Activated CD8-positive, alpha-beta memory T cell treated with anti-CD3 and anti-CD28 coated beads, Interleukin-2, amount 50 U/mL, for 1 hour (primary cell): Measurements from ENCODE around the gene PIGU.
"Not testable (repeated sequence)": the region's sequence is repeated elsewhere in the genome, so short reads cannot be mapped to it uniquely, and the experiment has no call there.

Experiments used
- DNase-seq: peaks from one replicate; pipeline ENCODE4 v3.0.0-alpha.2; 2020; ENCODE audit errors: extremely low read depth

Gene PIGU

DNA sequence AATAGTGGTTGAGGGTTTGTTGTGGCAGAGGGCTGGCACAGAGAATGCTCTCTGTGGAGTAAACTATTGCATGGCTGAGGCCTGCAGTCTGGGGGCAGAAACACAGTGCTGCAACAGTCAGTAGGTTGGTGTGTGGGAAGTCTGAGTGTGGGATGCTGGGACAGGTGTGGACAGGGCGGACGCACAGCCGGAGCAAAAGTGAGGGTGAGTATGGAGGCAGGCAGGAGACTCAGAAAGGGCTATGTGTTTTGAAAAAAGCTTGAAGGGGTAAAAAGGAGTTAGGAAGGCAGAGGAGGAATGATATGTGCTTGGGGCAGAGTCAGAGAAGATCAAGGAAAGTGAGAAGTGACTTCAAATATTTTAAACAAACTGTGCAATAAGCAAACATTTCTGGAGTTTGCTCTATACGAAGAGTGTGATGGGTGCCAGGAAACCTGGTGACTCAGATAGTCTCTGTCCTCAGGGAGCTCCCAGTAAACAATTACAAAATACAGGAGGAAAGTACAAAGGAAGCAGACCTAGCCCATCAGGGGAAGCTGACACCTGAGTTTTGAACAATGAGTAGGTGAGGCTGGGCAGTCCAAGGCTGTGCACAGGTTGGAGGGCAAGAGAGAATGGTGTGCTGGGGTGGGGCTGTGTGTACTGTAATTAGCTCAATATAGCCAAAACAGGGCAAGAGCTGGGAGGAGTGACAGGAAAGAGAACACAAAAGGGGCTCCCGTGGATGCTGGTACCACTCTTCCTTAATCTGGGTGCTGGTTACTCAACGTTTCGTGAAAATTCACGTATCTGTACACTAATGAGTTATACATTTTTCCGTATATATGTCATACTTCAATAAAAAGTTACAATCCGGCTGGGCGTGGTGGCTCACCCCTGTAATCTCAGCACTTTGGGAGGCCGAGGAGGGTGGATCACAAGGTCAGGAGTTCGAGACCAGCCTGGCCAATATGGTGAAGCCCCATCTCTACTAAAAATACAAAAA lies 55.2 kb downstream of the PIGU start:
- DNase-seq: no peak

GRCh38 chr20:34621036-34621343 lies 55.9 kb downstream of the PIGU start:
- no peak for DNase-seq

DNA sequence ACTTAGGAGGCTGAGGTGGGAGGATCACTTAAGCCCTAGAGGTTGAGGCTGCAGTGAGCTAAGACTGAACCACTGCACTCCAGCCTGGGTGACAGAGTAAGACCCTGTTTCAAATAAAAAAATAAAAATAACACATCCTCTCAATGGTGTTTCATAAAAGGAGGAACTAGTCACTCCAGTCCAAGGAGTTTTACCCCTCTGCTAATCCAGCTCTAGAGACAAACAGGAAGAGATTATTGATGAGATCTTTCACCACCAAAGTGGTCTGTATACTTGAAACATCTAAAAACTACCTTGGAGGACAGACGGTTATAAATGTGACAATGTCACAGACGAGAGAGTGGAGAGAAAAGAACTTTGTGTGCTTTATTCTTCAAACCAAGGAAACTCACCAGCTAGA lies 58.2 kb downstream of the PIGU start:
- no peak for DNase-seq

DNA sequence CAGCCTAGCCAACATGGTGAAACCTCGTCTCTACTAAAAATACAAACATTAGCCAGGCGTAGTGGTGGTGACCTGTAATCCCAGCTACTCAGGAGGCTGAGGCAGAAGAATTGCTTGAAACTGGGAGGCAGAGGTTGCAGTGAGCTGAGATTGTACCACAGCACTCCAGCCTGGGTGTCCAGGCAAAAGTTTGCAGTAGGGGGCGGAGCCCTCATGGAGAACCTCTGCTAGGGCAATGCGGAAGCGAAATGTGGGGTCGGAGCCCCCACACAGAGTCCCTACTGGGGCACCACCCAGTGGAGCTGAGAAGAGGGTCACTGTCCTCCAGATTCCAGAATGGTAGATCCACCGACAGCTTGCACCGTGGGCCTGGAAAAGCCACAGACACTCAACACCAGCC lies 60.0 kb downstream of the PIGU start:
- not testable (repeated sequence) for DNase-seq

DNA sequence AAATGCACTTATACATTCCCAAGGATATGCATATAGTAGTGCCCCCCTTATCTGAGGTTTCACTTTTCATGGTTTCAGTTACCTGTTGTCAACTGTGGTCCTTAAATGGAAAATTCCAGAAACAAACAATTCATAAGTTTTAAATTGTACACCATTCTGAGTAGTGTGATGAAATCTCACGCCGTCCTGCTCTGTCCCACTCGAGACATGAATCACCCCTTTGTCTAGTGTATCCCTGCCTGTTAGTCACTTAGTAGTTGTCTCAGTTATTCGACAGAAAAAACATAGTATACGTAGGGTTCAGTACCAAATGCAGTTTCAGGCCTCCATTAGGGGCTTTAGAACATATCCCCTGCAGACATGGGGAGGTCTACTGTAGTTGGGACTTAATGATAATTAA lies 61.4 kb downstream of the PIGU start:
- DNase-seq: no peak

- DNase-seq: not testable (repeated sequence)
Observed at GRCh38 chr20:34611976-34612375, 64.9 kb downstream of the PIGU start.

- no peak for DNase-seq
Observed at GRCh38 chr20:34607066-34607465, 69.8 kb downstream of the PIGU start.

DNA sequence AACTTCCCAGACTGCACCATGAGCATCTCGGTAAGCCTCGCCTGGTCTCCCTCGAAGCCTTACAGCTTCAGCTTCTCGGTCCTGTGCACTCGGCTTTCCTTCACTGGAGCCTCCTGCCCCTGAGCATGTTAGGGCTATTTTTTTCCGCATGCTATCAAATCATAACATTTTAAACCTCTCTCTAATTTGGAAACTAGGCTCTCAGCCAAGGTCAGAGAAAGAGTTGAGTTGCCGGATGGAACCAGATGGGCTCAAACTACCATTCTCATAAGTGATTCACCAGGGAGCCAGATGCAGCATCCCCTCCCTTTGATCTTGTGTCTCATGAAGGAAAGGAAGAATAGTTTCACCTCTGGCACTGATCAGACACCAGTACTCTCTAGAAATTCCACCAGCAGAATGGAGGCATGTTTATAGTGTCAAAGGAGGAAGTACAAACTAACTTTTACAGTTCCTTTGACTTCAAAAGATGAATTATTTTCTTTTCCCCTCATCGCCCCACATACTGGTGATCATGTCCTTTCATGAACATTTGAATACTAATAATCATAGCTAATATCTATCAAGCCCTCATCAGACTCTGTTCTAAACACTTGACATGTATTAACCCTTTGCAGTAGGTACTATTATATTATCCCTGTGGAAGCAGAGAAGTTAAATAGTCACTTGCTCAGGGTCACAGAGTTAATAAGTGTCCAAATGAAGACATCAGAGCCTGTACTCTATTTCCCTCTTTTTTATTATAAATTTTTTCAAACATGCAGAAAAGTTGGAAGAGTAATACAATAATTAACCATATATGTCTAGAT lies 71.7 kb downstream of the PIGU start:
- DNase-seq: no peak

DNA sequence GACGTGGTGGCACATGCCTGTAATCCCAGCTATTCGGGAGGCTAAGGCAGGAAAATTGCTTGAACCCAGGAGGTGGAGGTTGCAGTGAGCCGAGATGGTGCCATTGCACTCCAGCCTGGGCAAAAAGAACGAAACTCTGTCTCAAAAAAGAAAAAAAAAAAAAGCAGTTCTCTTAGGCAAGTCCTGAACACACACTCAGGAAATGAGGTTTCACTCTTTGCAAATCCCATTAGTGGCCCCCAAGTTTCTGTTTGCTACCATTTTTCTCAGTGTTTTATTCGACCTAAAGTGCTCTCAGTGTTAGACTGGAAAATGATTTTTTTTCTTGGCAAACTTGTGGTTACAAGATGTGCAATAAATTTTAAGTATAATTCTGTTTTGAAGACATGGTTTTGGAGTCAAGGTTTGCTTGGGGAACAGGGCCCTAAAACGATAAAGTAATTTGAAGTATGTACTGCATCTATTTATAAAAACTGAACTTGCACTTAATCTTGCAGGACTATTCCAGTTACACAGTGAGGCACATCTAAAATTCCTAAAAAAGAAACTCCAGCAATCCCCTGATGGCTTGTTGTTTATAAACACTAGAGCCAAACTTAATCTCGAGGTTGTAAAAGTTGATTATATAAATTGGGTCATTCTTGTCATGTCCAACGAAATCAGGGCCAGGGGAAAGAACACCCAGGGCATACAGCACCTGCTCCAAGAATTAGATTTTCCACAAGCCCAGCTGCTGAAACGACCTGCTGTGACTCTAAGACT lies 75.8 kb downstream of the PIGU start:
- DNase-seq: no peak

- no peak for DNase-seq
Observed at GRCh38 chr20:34595377-34596184, 81.3 kb downstream of the PIGU start.

- DNase-seq: no peak
Observed at GRCh38 chr20:34586488-34587163, 90.3 kb downstream of the PIGU start.

- no peak for DNase-seq
Observed at GRCh38 chr20:34585019-34585418, 91.9 kb downstream of the PIGU start.

GRCh38 chr20:34583544-34583943 lies 93.3 kb downstream of the PIGU start:
- DNase-seq: no peak

DNA sequence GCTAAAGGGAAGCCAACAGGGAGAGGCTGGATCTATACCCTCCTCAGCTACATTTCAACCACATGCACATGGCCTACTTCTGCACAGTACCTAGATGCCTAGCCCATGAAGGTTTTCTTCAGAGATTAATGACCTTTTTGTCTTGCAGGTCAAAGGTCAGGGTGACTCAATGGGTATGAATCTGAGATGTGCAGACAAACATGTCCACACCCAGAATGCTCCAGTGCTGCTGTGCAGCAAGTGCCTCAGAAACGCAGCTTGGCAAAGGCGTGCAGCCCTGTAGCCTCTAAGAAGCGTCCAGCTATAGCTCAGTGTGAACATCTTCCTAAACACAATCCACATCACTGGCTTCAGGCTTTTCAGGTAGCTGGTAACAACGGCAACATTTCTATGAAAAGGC lies 94.0 kb downstream of the PIGU start:
- no peak for DNase-seq

DNA sequence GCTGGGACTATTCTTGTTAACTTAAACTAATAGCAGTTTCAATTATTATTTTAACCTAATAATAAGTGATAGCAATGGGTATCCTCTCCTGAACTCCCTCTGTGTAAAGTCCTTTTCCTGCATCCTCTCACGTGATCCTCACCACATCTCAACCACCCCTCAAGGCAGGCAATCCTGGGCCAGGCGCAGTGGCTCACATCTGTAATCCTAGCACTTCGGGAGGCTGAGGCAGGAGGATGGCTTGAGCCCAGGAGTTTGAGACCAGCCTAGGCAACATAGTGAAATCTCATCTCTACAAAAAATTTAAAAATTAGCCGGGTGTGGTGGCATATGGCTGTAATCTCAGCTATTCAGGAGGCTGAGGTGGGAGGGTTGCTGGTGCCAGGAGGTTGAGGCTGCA lies 94.7 kb downstream of the PIGU start:
- no peak for DNase-seq

- no peak for DNase-seq
Observed at GRCh38 chr20:34581341-34582184, 95.3 kb downstream of the PIGU start.

DNA sequence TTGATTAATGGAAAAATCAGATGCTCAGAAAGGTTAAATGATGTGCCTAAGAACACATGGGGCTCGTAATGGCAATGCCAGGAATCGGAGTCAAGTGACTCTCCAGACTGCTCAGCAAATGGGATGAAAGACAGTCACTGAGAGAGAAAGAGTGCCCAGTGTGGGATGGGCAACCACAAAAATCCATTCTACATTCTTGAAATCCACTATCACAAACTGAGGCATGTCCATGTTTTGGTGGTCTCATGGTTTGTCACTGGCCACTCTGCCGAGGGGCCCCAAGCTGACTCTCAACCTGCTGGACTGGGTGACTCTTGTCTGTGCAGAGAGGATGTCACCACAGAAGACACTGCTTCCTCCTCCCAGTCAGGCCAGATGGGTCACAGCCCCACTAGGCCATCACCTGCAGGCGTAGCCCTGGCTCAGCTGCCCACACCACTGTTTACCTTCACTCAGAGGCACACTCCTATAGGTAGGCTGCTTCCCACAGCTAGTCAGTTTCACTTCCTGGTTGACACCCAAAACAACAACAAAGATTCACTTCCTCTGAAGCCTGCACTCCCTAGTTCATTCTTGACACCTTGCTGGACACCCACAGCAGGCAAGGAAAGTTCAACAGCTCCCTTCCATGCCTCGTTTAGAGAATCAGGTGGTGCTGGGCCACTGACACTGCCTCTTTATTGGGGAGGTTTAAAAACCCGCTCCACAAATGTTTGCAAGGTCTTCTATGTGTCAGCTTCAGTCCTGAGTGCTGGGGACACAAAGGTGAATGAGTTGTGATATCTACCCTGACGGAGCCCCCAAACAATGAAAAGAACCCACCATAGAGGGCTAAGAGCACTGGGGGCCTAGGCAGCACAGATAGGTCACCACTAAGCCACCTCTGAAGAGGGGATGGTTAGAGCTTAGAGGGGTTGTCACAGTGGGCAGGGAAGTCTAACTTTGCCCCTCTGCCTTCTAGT lies 96.6 kb downstream of the PIGU start:
- no peak for DNase-seq

DNA sequence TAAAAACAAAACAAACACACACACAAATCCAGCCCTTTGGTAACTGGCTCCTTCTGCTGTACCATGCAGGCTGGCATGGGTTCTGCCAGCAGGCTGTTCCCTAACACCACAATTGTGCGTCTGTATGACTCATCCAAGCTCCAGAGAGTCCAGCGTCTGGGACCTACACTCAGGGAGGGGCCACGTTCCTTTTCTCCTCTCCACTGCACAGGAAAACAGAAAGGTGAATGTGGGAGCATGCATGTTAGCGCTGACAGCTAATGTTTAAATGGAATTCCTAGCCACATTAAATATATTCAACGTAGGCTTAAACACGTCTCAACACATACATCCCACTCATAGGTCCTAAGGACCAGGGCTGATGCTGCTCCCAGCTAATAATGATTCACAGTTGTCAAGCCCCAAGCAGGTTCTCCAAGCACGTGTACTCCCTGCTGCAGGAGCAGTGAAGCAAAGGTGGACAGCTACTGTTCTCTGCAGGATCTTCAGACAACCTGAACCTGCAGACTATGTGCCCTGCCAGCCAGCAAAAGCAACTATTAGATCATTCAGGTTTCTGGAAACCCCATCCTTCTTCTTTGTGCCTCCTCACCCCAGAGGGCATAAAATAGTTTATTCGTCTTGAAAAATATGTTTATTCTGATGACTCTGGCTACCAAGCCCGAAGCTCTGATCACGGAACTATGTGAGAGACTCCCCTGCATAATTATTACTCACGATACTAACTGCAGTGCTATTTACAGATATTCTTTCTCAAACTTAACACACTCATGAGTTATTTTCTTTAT lies 97.5 kb downstream of the PIGU start:
- no peak for DNase-seq
